Measurements from ENCODE around the gene AGTRAP. TPM values are rescaled to one million over a fixed set of nuclear protein-coding genes. Genes with fewer than 3 reads are reported as not detected.

The AGTRAP gene
- total and polyA plus RNA-seq, 2 of the 4 experiments (the other 2 are of a cell fraction): 21.5 to 57.7 TPM

DNA sequence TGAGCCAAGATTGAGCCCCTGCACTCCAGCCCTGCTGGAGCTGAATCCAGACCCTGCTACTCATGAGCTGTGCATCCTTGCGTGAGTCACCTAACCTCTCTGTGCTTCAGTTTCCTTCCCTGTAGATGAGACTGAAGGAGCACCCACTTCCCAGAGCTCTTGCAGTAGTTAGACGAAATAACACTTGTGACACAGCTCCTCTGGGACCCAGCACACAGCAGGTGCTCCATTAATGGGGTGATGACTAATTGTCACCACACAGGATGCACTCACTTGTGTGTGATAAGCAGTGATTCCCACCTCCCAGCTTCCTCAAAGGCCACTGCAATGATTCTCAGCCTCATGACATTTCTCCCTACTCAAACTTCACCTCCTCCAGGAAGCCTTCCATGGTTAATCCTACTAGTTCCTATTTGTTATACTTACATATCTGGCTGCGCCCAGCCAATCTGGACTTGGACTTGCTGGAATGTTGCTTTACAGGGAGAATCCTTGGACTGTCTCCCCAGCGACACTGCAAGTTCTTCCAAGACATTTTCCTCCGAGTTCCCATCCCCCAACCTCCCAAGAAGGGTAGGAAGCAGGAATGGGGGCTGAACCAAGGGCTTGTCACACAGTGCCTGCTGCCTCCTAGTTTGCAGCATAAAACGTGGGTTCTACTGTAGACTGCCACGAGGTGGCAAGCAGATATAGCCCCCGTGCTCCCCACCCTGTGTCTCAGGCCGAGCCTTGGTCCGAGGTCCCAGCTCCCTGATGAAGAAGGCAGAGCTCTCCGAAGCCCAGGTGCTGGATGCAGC, 27.2 kb upstream of the AGTRAP start:
- TF ChIP-seq, protein P1, sequence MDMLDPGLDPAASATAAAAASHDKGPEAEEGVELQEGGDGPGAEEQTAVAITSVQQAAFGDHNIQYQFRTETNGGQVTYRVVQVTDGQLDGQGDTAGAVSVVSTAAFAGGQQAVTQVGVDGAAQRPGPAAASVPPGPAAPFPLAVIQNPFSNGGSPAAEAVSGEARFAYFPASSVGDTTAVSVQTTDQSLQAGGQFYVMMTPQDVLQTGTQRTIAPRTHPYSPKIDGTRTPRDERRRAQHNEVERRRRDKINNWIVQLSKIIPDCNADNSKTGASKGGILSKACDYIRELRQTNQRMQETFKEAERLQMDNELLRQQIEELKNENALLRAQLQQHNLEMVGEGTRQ (IDR thresholded peaks at IDR 0.05; ENCODE audit: low read depth, low read length): no peak
- Histone ChIP-seq H3K4me3 (ENCODE audit: insufficient read depth, low read depth, low read length) (no peak overlapping the region), H3K36me3 (ENCODE audit: control insufficient read depth, insufficient read depth, low read length) (no peaks in the 10 kb centered on the region), H3K27me3 (ENCODE audit: control insufficient read depth, insufficient read depth, low read length) (peaks cover 29% of the 10 kb centered on the region), H2AK9ac (replicated peaks; ENCODE audit: low read depth, low read length, poor library complexity) (no peak overlapping the region), H3K18ac (ENCODE audit: low read depth, low read length) (no peak overlapping the region), H2AFZ (replicated peaks; ENCODE audit: low read length, poor library complexity) (no peak overlapping the region), H4K8ac (ENCODE audit: low read depth in 2 of 2, low read length in 2 of 2) (no peak overlapping the region), H4K91ac (ENCODE audit: insufficient read depth, low read depth, low read length) (no peak overlapping the region), H4K20me1 (ENCODE audit: insufficient read depth, low read length) (no peaks in the 10 kb centered on the region), H3K27ac (ENCODE audit: insufficient read depth, low read length) (no peak overlapping the region), H3K9ac (ENCODE audit: low read depth, low read length) (no peak overlapping the region), H3K4me2 (ENCODE audit: low read depth, low read length) (no peak overlapping the region), H3K14ac (replicated peaks; ENCODE audit: low read depth, low read length) (no peak overlapping the region), H3K23ac (ENCODE audit: low read depth, low read length) (no peak overlapping the region), H2AK5ac (ENCODE audit: low read depth, low read length) (no peak overlapping the region), H3K9me1 (ENCODE audit: insufficient read depth, low read length) (no peaks in the 10 kb centered on the region), H2BK15ac (ENCODE audit: low read depth, low read length) (no peak overlapping the region), H3K4me1 (ENCODE audit: control insufficient read depth, insufficient read depth, low read length) (no peaks in the 10 kb centered on the region), H4K5ac (ENCODE audit: low read depth, low read length) (no peak overlapping the region), H2BK5ac (ENCODE audit: low read depth, low read length, poor library complexity, severe bottlenecking) (no peak overlapping the region), H2BK120ac (ENCODE audit: low read depth, low read length) (no peak overlapping the region), H3K4ac (ENCODE audit: low read depth, low read length) (no peak overlapping the region), H2BK20ac (ENCODE audit: low read depth, low read length) (no peak overlapping the region), H3K56ac (ENCODE audit: extremely low read depth, insufficient read depth, low read length) (no peak overlapping the region), H3K9me3 (ENCODE audit: control insufficient read depth, insufficient read depth, low read length) (no peaks in the 10 kb centered on the region), H3K79me1 (ENCODE audit: low read depth in 1 of 2, low read length in 2 of 2) (no peaks in the 10 kb centered on the region)
- ChIA-PET CTCF (interaction anchor here (0.6 to 1.2 kb wide), 2 partner anchors 11 to 671 kb away, joined by 3 read pairs; no protein-coding TSS in a partner anchor), POLR2A (ENCODE audit: unreplicated experiment) (no interaction called here)
- ATAC-seq (ENCODE audit: low read depth) (no peak), DNase-seq (no peak)
- dilution Hi-C loops (cut with HindIII; ENCODE audit: low sequenced_read_pairs, unreplicated experiment) (no loop called here), intact Hi-C loops (cut with micrococcal nuclease) (no loop called here), in situ Hi-C loops (cut with MboI; ENCODE audit: low sequenced_read_pairs) (no loop called here)
- BruUV-seq (replicated peaks): no TSS peak
- WGBS, 2 experiments (ENCODE audit: extremely low coverage in 2 of 2, insufficient read length in 1 of 2): 80% methylated on average over 1 of the region's 11 CpGs; no CpG with 5 or more reads in 1 of the 2 experiments

All from IMR-90 (cell line).